Measurements from ENCODE around the gene CASKIN1.

CASKIN1 gene

GRCh38 chr16:2189252-2189893, 7.0 kb downstream of the CASKIN1 start:
- H2BK12ac ChIP-seq (ENCODE audit: low read length) = no peak overlapping the region
- H4K12ac ChIP-seq (ENCODE audit: low read depth, low read length) = no peak overlapping the region
- H3K18ac ChIP-seq (ENCODE audit: low read length) = no peak overlapping the region
- H3K9me3 ChIP-seq (ENCODE audit: insufficient read depth, low read depth, low read length) = peaks cover 2% of the 10 kb centered on the region
- DNase-seq = no peak
- no peak overlapping the region for H4K91ac ChIP-seq (ENCODE audit: low read depth, low read length)
- H3K23ac ChIP-seq (ENCODE audit: low read length) = no peak overlapping the region
- no peak overlapping the region for H2AFZ ChIP-seq (ENCODE audit: insufficient read depth, low read length, poor library complexity)
- no peaks in the 10 kb centered on the region for H3K36me3 ChIP-seq (ENCODE audit: control insufficient read depth in 1 of 2, insufficient read depth in 2 of 2, low read length in 2 of 2)
- no peaks in the 10 kb centered on the region for H3K4me1 ChIP-seq (ENCODE audit: control insufficient read depth in 1 of 2, insufficient read depth in 2 of 2, low read length in 2 of 2)
- H3K14ac ChIP-seq (ENCODE audit: low read length) = no peak overlapping the region
- H3K79me2 ChIP-seq (ENCODE audit: control insufficient read depth, insufficient read depth, low read length, poor library complexity) = no peaks in the 10 kb centered on the region
- H2BK120ac ChIP-seq (ENCODE audit: insufficient read depth, low read length, poor library complexity) = no peak overlapping the region
- H3K4me2 ChIP-seq (ENCODE audit: low read length) = no peak overlapping the region
- H3K9ac ChIP-seq (ENCODE audit: low read length) = no peak overlapping the region
- no peak overlapping the region for H3K4me3 ChIP-seq (ENCODE audit: low read depth, low read length)
- H2AK5ac ChIP-seq (ENCODE audit: low read length) = no peak overlapping the region
- no peak overlapping the region for H2BK5ac ChIP-seq (ENCODE audit: low read depth, low read length, poor library complexity)
- no peak overlapping the region for H3K27ac ChIP-seq (ENCODE audit: low read depth, low read length)
- no peak overlapping the region for H3K4ac ChIP-seq (ENCODE audit: low read depth, low read length)
- no peak overlapping the region for H4K8ac ChIP-seq (ENCODE audit: low read depth, low read length)
- H3K27me3 ChIP-seq (ENCODE audit: insufficient read depth, low read length) = no peaks in the 10 kb centered on the region
- WGBS (ENCODE audit: extremely low coverage, insufficient coverage, insufficient read length) = no CpG with 5 or more reads among the region's 25 CpGs
- H3K79me1 ChIP-seq (ENCODE audit: low read length) = no peaks in the 10 kb centered on the region

GRCh38 chr16:2188395-2188794, 8.0 kb downstream of the CASKIN1 start:
- Histone ChIP-seq H3K4me3 (ENCODE audit: low read depth, low read length) (no peak overlapping the region), H3K18ac (ENCODE audit: low read length) (no peak overlapping the region), H2AK5ac (ENCODE audit: low read length) (no peak overlapping the region), H2BK120ac (ENCODE audit: insufficient read depth, low read length, poor library complexity) (no peak overlapping the region), H2AFZ (ENCODE audit: insufficient read depth, low read length, poor library complexity) (no peak overlapping the region), H3K4me1 (ENCODE audit: control insufficient read depth in 1 of 2, insufficient read depth in 2 of 2, low read length in 2 of 2) (no peaks in the 10 kb centered on the region), H3K27ac (ENCODE audit: low read depth, low read length) (no peak overlapping the region), H3K4me2 (ENCODE audit: low read length) (no peak overlapping the region), H3K27me3 (ENCODE audit: insufficient read depth, low read length) (no peaks in the 10 kb centered on the region), H4K12ac (ENCODE audit: low read depth, low read length) (no peak overlapping the region), H4K91ac (ENCODE audit: low read depth, low read length) (no peak overlapping the region), H3K79me2 (ENCODE audit: control insufficient read depth, insufficient read depth, low read length, poor library complexity) (no peaks in the 10 kb centered on the region), H3K4ac (ENCODE audit: low read depth, low read length) (no peak overlapping the region), H2BK12ac (ENCODE audit: low read length) (no peak overlapping the region), H3K79me1 (ENCODE audit: low read length) (no peaks in the 10 kb centered on the region), H4K8ac (ENCODE audit: low read depth, low read length) (no peak overlapping the region), H3K23ac (ENCODE audit: low read length) (no peak overlapping the region), H2BK5ac (ENCODE audit: low read depth, low read length, poor library complexity) (no peak overlapping the region), H3K14ac (ENCODE audit: low read length) (no peak overlapping the region), H3K9me3 (ENCODE audit: insufficient read depth, low read depth, low read length) (peaks cover 2% of the 10 kb centered on the region), H3K36me3 (ENCODE audit: control insufficient read depth in 1 of 2, insufficient read depth in 2 of 2, low read length in 2 of 2) (no peaks in the 10 kb centered on the region), H3K9ac (ENCODE audit: low read length) (no peak overlapping the region)
- DNase-seq = no peak
- WGBS (ENCODE audit: extremely low coverage, insufficient coverage, insufficient read length) = no CpG with 5 or more reads among the region's 8 CpGs

- H3K79me2 ChIP-seq (ENCODE audit: control insufficient read depth, insufficient read depth, low read length, poor library complexity) = no peaks in the 10 kb centered on the region
- H3K4me2 ChIP-seq (ENCODE audit: low read length) = no peak overlapping the region
- no peaks in the 10 kb centered on the region for H3K27me3 ChIP-seq (ENCODE audit: insufficient read depth, low read length)
- no peak overlapping the region for H3K27ac ChIP-seq (ENCODE audit: low read depth, low read length)
- no peaks in the 10 kb centered on the region for H3K4me1 ChIP-seq (ENCODE audit: control insufficient read depth in 1 of 2, insufficient read depth in 2 of 2, low read length in 2 of 2)
- H3K9me3 ChIP-seq (ENCODE audit: insufficient read depth, low read depth, low read length) = peaks cover 2% of the 10 kb centered on the region
- no peak overlapping the region for H4K8ac ChIP-seq (ENCODE audit: low read depth, low read length)
- H2BK5ac ChIP-seq (ENCODE audit: low read depth, low read length, poor library complexity) = no peak overlapping the region
- DNase-seq = no peak
- H3K36me3 ChIP-seq (ENCODE audit: control insufficient read depth in 1 of 2, insufficient read depth in 2 of 2, low read length in 2 of 2) = no peaks in the 10 kb centered on the region
- H4K91ac ChIP-seq (ENCODE audit: low read depth, low read length) = no peak overlapping the region
- H2BK12ac ChIP-seq (ENCODE audit: low read length) = no peak overlapping the region
- H2AFZ ChIP-seq (ENCODE audit: insufficient read depth, low read length, poor library complexity) = no peak overlapping the region
- H3K4ac ChIP-seq (ENCODE audit: low read depth, low read length) = no peak overlapping the region
- H3K9ac ChIP-seq (ENCODE audit: low read length) = no peak overlapping the region
- H2BK120ac ChIP-seq (ENCODE audit: insufficient read depth, low read length, poor library complexity) = no peak overlapping the region
- H3K4me3 ChIP-seq (ENCODE audit: low read depth, low read length) = no peak overlapping the region
- H3K14ac ChIP-seq (ENCODE audit: low read length) = no peak overlapping the region
- no peak overlapping the region for H4K12ac ChIP-seq (ENCODE audit: low read depth, low read length)
- no CpG with 5 or more reads among the region's 17 CpGs for WGBS (ENCODE audit: extremely low coverage, insufficient coverage, insufficient read length)
- H3K23ac ChIP-seq (ENCODE audit: low read length) = no peak overlapping the region
- no peak overlapping the region for H2AK5ac ChIP-seq (ENCODE audit: low read length)
- no peak overlapping the region for H3K18ac ChIP-seq (ENCODE audit: low read length)
- H3K79me1 ChIP-seq (ENCODE audit: low read length) = no peaks in the 10 kb centered on the region
These were observed 9.2 kb downstream of the CASKIN1 start for GRCh38 chr16:2187212-2187611.

GRCh38 chr16:2186505-2186904, 9.9 kb downstream of the CASKIN1 start:
- Histone ChIP-seq H2BK120ac (ENCODE audit: insufficient read depth, low read length, poor library complexity) (no peak overlapping the region), H3K23ac (ENCODE audit: low read length) (no peak overlapping the region), H3K79me1 (ENCODE audit: low read length) (no peaks in the 10 kb centered on the region), H2BK5ac (ENCODE audit: low read depth, low read length, poor library complexity) (no peak overlapping the region), H2AK5ac (ENCODE audit: low read length) (no peak overlapping the region), H3K4me1 (ENCODE audit: control insufficient read depth in 1 of 2, insufficient read depth in 2 of 2, low read length in 2 of 2) (no peaks in the 10 kb centered on the region), H3K9me3 (ENCODE audit: insufficient read depth, low read depth, low read length) (no peaks in the 10 kb centered on the region), H3K9ac (ENCODE audit: low read length) (no peak overlapping the region), H2BK12ac (ENCODE audit: low read length) (no peak overlapping the region), H3K4me3 (ENCODE audit: low read depth, low read length) (no peak overlapping the region), H3K27ac (ENCODE audit: low read depth, low read length) (no peak overlapping the region), H3K4ac (ENCODE audit: low read depth, low read length) (no peak overlapping the region), H3K27me3 (ENCODE audit: insufficient read depth, low read length) (no peaks in the 10 kb centered on the region), H3K36me3 (ENCODE audit: control insufficient read depth in 1 of 2, insufficient read depth in 2 of 2, low read length in 2 of 2) (no peaks in the 10 kb centered on the region), H3K79me2 (ENCODE audit: control insufficient read depth, insufficient read depth, low read length, poor library complexity) (no peaks in the 10 kb centered on the region), H3K18ac (ENCODE audit: low read length) (no peak overlapping the region), H3K4me2 (ENCODE audit: low read length) (no peak overlapping the region), H2AFZ (ENCODE audit: insufficient read depth, low read length, poor library complexity) (no peak overlapping the region), H4K12ac (ENCODE audit: low read depth, low read length) (no peak overlapping the region), H4K91ac (ENCODE audit: low read depth, low read length) (no peak overlapping the region), H3K14ac (ENCODE audit: low read length) (no peak overlapping the region), H4K8ac (ENCODE audit: low read depth, low read length) (no peak overlapping the region)
- no peak for DNase-seq
- WGBS (ENCODE audit: extremely low coverage, insufficient coverage, insufficient read length) = no CpG with 5 or more reads among the region's 20 CpGs
